BE2C (cell line): ENCODE data around the gene C19orf85.
"Not testable (repeated sequence)": the region's sequence is repeated elsewhere in the genome, so short reads cannot be mapped to it uniquely, and the experiment has no call there.

Source experiments
- DNase-seq: peaks from one replicate; pipeline ENCODE4 v3.0.0-alpha.2; 2020
- H3K27me3 ChIP-seq: fragments of 250-450 bp; sonication (Bioruptor Pico); 2 replicates; pipeline ENCODE4 v1.5.1; 2020; ENCODE audit warnings: mild to moderate bottlenecking
- H3K36me3 ChIP-seq: fragments of 250-450 bp; sonication (Bioruptor Pico); 2 replicates; pipeline ENCODE4 v1.5.1; 2020; ENCODE audit warnings: mild to moderate bottlenecking
- H3K4me1 ChIP-seq: fragments of 250-450 bp; sonication (Bioruptor Pico); 2 replicates; pipeline ENCODE4 v1.5.1; 2020
- H3K4me3 ChIP-seq: 2 replicates; pipeline ENCODE4 v1.5.1; 2011; ENCODE audit warnings: low read depth, low read length
- H3K9me3 ChIP-seq: fragments of 250-450 bp; sonication (Bioruptor Pico); 2 replicates; pipeline ENCODE4 v1.5.1; 2020
- CTCF ChIP-seq: IDR thresholded peaks from 2 replicates; pipeline ENCODE4 v1.5.1; 2012; ENCODE audit warnings: mild to moderate bottlenecking, low read depth, low read length

C19orf85 gene

DNA sequence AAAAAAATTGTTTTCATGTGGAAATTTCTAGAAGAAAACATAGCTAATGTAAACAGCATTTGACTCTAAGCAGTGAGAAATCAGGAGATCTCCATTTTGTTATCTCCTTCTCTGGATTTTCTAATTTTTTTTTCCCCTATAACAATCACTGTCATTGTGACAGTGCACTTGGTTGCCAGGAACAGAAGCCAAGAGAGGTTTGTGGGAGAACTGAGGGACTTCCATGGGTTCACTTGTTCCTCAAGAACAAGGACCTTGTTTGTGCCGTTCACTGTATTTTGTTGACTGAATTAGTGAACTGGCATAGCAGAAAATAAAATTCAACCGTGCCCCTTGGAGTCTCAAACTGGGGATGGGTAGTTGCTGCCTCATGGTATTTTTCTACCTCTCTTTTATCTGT, 38.5 kb downstream of the C19orf85 start:
- peaks cover 3% of the 10 kb centered on the region; the same call in 1 of the 2 replicates for H3K27me3 ChIP-seq
- no peak for DNase-seq
- H3K4me3 ChIP-seq = no peak overlapping the region
- H3K9me3 ChIP-seq = no peaks in the 10 kb centered on the region
- no peaks in the 10 kb centered on the region for H3K36me3 ChIP-seq
- no peak for TF ChIP-seq CTCF
- no peaks in the 10 kb centered on the region for H3K4me1 ChIP-seq

DNA sequence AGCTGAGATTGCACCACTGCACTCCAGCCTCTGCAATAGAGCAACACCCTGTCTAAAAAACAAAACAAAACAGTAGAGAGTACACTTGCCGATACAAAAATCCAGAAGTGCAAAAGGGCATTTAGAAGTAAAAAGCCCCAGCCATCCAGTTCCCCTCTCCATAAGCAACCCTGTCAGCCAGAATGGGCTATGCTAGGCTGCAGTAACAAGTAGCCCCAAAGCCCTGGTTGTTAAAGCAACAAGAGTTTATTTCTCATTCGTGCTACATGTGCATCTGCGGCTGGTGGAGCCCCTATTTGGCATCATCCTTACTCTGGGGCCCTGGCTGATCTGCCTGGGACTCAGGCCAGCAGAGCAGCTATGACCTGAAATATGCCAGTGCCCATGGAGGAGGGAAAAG, 40.0 kb downstream of the C19orf85 start:
- no peak for DNase-seq
- Histone ChIP-seq H3K27me3 (peaks cover 3% of the 10 kb centered on the region; the same call in 1 of the 2 replicates), H3K4me3 (no peak overlapping the region), H3K36me3 (no peaks in the 10 kb centered on the region), H3K4me1 (no peaks in the 10 kb centered on the region), H3K9me3 (no peaks in the 10 kb centered on the region)
- TF ChIP-seq CTCF = no peak

GRCh38 chr19:55423225-55424005, 41.1 kb downstream of the C19orf85 start:
- peaks cover 3% of the 10 kb centered on the region; the same call in 1 of the 2 replicates for H3K27me3 ChIP-seq
- no peak overlapping the region for H3K4me3 ChIP-seq
- H3K4me1 ChIP-seq = no peaks in the 10 kb centered on the region
- H3K36me3 ChIP-seq = no peaks in the 10 kb centered on the region
- no peak for DNase-seq
- no peak for TF ChIP-seq CTCF
- H3K9me3 ChIP-seq = no peaks in the 10 kb centered on the region

DNA sequence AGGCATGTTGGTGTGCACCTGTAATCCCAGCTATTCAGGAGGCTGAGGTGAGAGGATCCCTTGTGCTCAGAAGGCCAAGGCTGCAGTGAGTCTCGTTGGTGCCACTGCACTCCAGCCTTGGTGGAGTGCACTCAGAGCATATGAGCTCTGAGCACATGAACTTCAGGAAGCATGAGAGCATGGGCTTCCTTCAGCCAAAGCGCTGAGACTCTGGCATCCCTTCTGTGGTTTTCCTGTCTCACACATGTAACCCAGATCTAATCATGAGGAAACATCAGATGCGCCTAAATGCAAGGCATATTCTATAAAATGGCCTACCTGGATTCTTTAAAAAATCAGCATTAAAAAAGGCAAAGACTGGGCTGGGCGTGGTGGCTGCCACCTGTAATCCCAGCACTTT, 43.3 kb downstream of the C19orf85 start:
- not testable (repeated sequence) for H3K36me3 ChIP-seq, H3K4me3 ChIP-seq, H3K27me3 ChIP-seq

GRCh38 chr19:55419624-55420236, 44.8 kb downstream of the C19orf85 start:
- H3K27me3 ChIP-seq = 0 out of 2 replicates have a peak, but pooled peaks cover 3% of the 10 kb centered on the region
- H3K4me1 ChIP-seq = no peaks in the 10 kb centered on the region
- no peak overlapping the region for H3K4me3 ChIP-seq
- no peaks in the 10 kb centered on the region for H3K9me3 ChIP-seq
- TF ChIP-seq CTCF = no peak
- H3K36me3 ChIP-seq = no peaks in the 10 kb centered on the region
- no peak for DNase-seq

More for the DNA sequence above, 43.3 kb downstream of the C19orf85 start:
- DNase-seq, H3K9me3 ChIP-seq, H3K4me1 ChIP-seq: not testable (repeated sequence)

- TF ChIP-seq CTCF = no peak
- 0 out of 2 replicates have a peak, but pooled peaks cover 3% of the 10 kb centered on the region for H3K27me3 ChIP-seq
- H3K36me3 ChIP-seq = no peaks in the 10 kb centered on the region
- no peaks in the 10 kb centered on the region for H3K4me1 ChIP-seq
- H3K9me3 ChIP-seq = no peaks in the 10 kb centered on the region
- DNase-seq = no peak
- H3K4me3 ChIP-seq = no peak overlapping the region
Observed at GRCh38 chr19:55419103-55419502, 45.4 kb downstream of the C19orf85 start.
